H1 (cell line): ENCODE data around the gene PSME1. TPM values are rescaled to one million over a fixed set of nuclear protein-coding genes. Genes with fewer than 3 reads are reported as not detected.

ENCODE experiments used
- CTCF ChIA-PET: fragments of 300-600 bp; sonication (Branson Sonifier 250); formaldehyde crosslinking; loops from one replicate; lab custom pipeline; 2021; ENCODE audit not compliant: partially characterized antibody; lab: Charles Lee
- POLR2A ChIA-PET: fragments of 300-600 bp; sonication (Branson Sonifier 250); formaldehyde crosslinking; loops from one replicate; lab custom pipeline; 2021; ENCODE audit warnings: inconsistent platforms; ENCODE audit not compliant: partially characterized antibody; lab: Charles Lee
- DNase-seq, 2 experiments: peaks; one replicate each; pipeline versions ENCODE4 v3.0.0 to v3.0.0-alpha.2; 2010 to 2022; ENCODE audit warnings: low spot score in 2 of 2, low read depth in 1 of 2, mixed read lengths in 1 of 2
- FAIRE-seq: peaks from 2 replicates; lab custom pipeline; 2011; peaks lifted over from hg19 to GRCh38; lab: Jason Lieb, UNC
- H2AFZ ChIP-seq: 2 replicates; pipeline ENCODE4 v1.8.1; 2012; ENCODE audit warnings: low read length, inconsistent platforms
- H2AK5ac ChIP-seq: 2 replicates; pipeline ENCODE4 v1.6.1; 2013; ENCODE audit warnings: low read depth, low read length
- H2BK120ac ChIP-seq: replicated peaks from 2 replicates; pipeline ENCODE3; 2013; ENCODE audit warnings: low read depth, low read length, inconsistent platforms
- H2BK12ac ChIP-seq: 2 replicates; pipeline ENCODE4 v1.6.1; 2013; ENCODE audit warnings: low read depth, low read length
- H2BK15ac ChIP-seq: 2 replicates; pipeline ENCODE4 v1.6.1; 2013; ENCODE audit warnings: low read length
- H2BK20ac ChIP-seq: 2 replicates; pipeline ENCODE4 v1.6.1; 2013; ENCODE audit warnings: low read length
- H2BK5ac ChIP-seq: 2 replicates; pipeline ENCODE4 v1.6.1; 2013; ENCODE audit warnings: low read depth, low read length
- H3K14ac ChIP-seq: 2 replicates; pipeline ENCODE4 v1.6.1; 2013; ENCODE audit warnings: inconsistent platforms; ENCODE audit not compliant: insufficient read length
- H3K18ac ChIP-seq: 2 replicates; pipeline ENCODE4 v1.6.1; 2013; ENCODE audit warnings: low read length; ENCODE audit errors: extremely low read depth
- H3K23ac ChIP-seq: 2 replicates; pipeline ENCODE4 v1.6.1; 2013; ENCODE audit warnings: inconsistent platforms; ENCODE audit not compliant: insufficient read length
- H3K23me2 ChIP-seq: 2 replicates; pipeline ENCODE4 v1.6.1; 2013; ENCODE audit warnings: low read depth, low read length
- H3K27ac ChIP-seq: 2 replicates; pipeline ENCODE4 v1.6.1; 2011; ENCODE audit warnings: low read depth, low read length, inconsistent platforms
- H3K27me3 ChIP-seq, 4 experiments: replicated peaks in 1 of 4; 1 replicate in 1 of 4; 2 replicates in 3 of 4; pipeline versions ENCODE4 v1.6.1 to v1.8.1; 2011 to 2013; ENCODE audit warnings: low read length in 3 of 4, mild to moderate bottlenecking in 3 of 4, inconsistent platforms in 2 of 4, mixed read lengths in 2 of 4, moderate library complexity in 1 of 4; ENCODE audit not compliant: control insufficient read depth in 3 of 4, insufficient read depth in 3 of 4; ENCODE audit errors: extremely low read depth in 1 of 4
- H3K36me3 ChIP-seq, 4 experiments: 2 replicates each; pipeline versions ENCODE4 v1.6.1 to v1.8.1; 2011 to 2013; ENCODE audit warnings: mild to moderate bottlenecking in 4 of 4, low read length in 3 of 4, moderate library complexity in 2 of 4, control low read depth in 1 of 4, inconsistent platforms in 1 of 4; ENCODE audit not compliant: insufficient read depth in 4 of 4, control insufficient read depth in 2 of 4
- H3K4ac ChIP-seq: replicated peaks from 2 replicates; pipeline ENCODE3; 2013; ENCODE audit warnings: low read length, low read depth, mixed read lengths, inconsistent platforms; ENCODE audit not compliant: insufficient read length
- H3K4me1 ChIP-seq, 4 experiments: replicated peaks in 1 of 4; 1 replicate in 1 of 4; 2 replicates in 3 of 4; pipeline versions ENCODE4 v1.6.1 to v1.8.1; 2011 to 2013; ENCODE audit warnings: low read length in 3 of 4, inconsistent platforms in 2 of 4, mixed read lengths in 1 of 4; ENCODE audit not compliant: insufficient read depth in 4 of 4, control insufficient read depth in 3 of 4
- H3K4me2 ChIP-seq, 2 experiments: 2 replicates each; pipeline versions ENCODE4 v1.6.1 to v1.8.1; 2011 to 2013; ENCODE audit warnings: low read depth in 2 of 2, low read length in 2 of 2, control low read depth in 1 of 2, inconsistent platforms in 1 of 2, mild to moderate bottlenecking in 1 of 2; ENCODE audit not compliant: insufficient read depth in 1 of 2
- H3K4me3 ChIP-seq, 4 experiments: fragments of 200-600, 300-600 bp in 1 of 4; sonication (generic), shearing (Covaris generic), sonication (Bioruptor Twin) in 1 of 4; 2 replicates each; pipeline versions ENCODE4 v1.5.1 to v1.8.1; 2011 to 2016; ENCODE audit warnings: low read length in 4 of 4, low read depth in 3 of 4, control low read depth in 2 of 4, inconsistent platforms in 2 of 4, mild to moderate bottlenecking in 2 of 4, mixed read lengths in 1 of 4, moderate library complexity in 1 of 4; ENCODE audit not compliant: insufficient read depth in 2 of 4; ENCODE audit errors: extremely low read depth in 1 of 4
- H3K56ac ChIP-seq: replicated peaks from 2 replicates; pipeline ENCODE3; 2013; ENCODE audit warnings: low read depth, mild to moderate bottlenecking, mixed read lengths, low read length, inconsistent platforms; ENCODE audit not compliant: insufficient read length
- H3K79me1 ChIP-seq: 2 replicates; pipeline ENCODE4 v1.6.1; 2013; ENCODE audit warnings: low read depth, low read length, control low read depth
- H3K79me2 ChIP-seq, 2 experiments: 2 replicates each; pipeline versions ENCODE4 v1.6.1 to v1.8.1; 2012 to 2013; ENCODE audit warnings: low read length in 2 of 2, mild to moderate bottlenecking in 2 of 2, inconsistent platforms in 1 of 2; ENCODE audit not compliant: insufficient read depth in 2 of 2, control insufficient read depth in 1 of 2
- H3K9ac ChIP-seq, 4 experiments: replicated peaks in 1 of 4; 1 replicate in 1 of 4; 2 replicates in 3 of 4; pipeline versions ENCODE4 v1.6.1 to v1.8.1; 2011 to 2013; ENCODE audit warnings: low read depth in 3 of 4, low read length in 3 of 4, control low read depth in 2 of 4, mild to moderate bottlenecking in 2 of 4, moderate library complexity in 2 of 4, inconsistent platforms in 1 of 4; ENCODE audit errors: extremely low read depth in 1 of 4
- H3K9me3 ChIP-seq, 2 experiments: 2 replicates each; pipeline versions ENCODE4 v1.6.1 to v1.8.1; 2012 to 2013; ENCODE audit warnings: mild to moderate bottlenecking in 2 of 2, moderate library complexity in 2 of 2, control low read depth in 1 of 2, inconsistent platforms in 1 of 2, low read depth in 1 of 2, low read length in 1 of 2, mixed read lengths in 1 of 2; ENCODE audit not compliant: insufficient read depth in 2 of 2
- H4K20me1 ChIP-seq, 2 experiments: replicated peaks in 1 of 2; 2 replicates each; pipeline versions ENCODE3 to v1.8.1; 2011 to 2013; ENCODE audit warnings: inconsistent platforms in 2 of 2, low read length in 2 of 2, mild to moderate bottlenecking in 1 of 2; ENCODE audit not compliant: insufficient read depth in 2 of 2, control insufficient read depth in 1 of 2
- H4K5ac ChIP-seq: 2 replicates; pipeline ENCODE4 v1.6.1; 2013; ENCODE audit warnings: low read length, low read depth, mixed read lengths, inconsistent platforms; ENCODE audit not compliant: insufficient read length
- H4K8ac ChIP-seq: 2 replicates; pipeline ENCODE4 v1.8.0; 2013; ENCODE audit warnings: mild to moderate bottlenecking, moderate library complexity, low read length, inconsistent platforms; ENCODE audit not compliant: insufficient read depth; ENCODE audit errors: extremely low read depth
- H4K91ac ChIP-seq: replicated peaks from 2 replicates; pipeline ENCODE3; 2013; ENCODE audit warnings: low read length, mixed read lengths, inconsistent platforms; ENCODE audit not compliant: insufficient read length
- BACH1 ChIP-seq: IDR thresholded peaks from 2 replicates; pipeline ENCODE4 v1.6.1; 2012; ENCODE audit warnings: low read length, improper control_type of control experiment
- CHD1 ChIP-seq: IDR thresholded peaks from 2 replicates; pipeline ENCODE4 v1.6.1; 2012; ENCODE audit warnings: low read depth, low read length, improper control_type of control experiment
- NANOG ChIP-seq: IDR thresholded peaks from 2 replicates; pipeline ENCODE4 v1.6.1; 2011; ENCODE audit warnings: low read length, low read depth, mild to moderate bottlenecking, inconsistent platforms; ENCODE audit not compliant: insufficient read depth, poor library complexity, severe bottlenecking
- RXRA ChIP-seq: IDR thresholded peaks from 2 replicates; pipeline ENCODE4 v1.6.1; 2011; ENCODE audit warnings: low read depth, mild to moderate bottlenecking, low read length, moderate library complexity; ENCODE audit not compliant: insufficient read depth
- SP2 ChIP-seq: IDR thresholded peaks from 2 replicates; pipeline ENCODE4 v1.6.1; 2012; ENCODE audit warnings: mild to moderate bottlenecking, low read length, inconsistent platforms
- SRF ChIP-seq: IDR thresholded peaks from 2 replicates; pipeline ENCODE4 v1.6.1; 2011; ENCODE audit warnings: mild to moderate bottlenecking, low read depth, low read length, moderate library complexity
- WGBS, 2 experiments: shearing (Covaris generic) in 1 of 2; methylation state at CpG; one replicate each; pipeline versions ENCODE4 v1.1.6 to v1.1.7; 2013 to 2015; ENCODE audit warnings: low lambda C conversion rate in 2 of 2, mixed read lengths in 2 of 2, inconsistent platforms in 1 of 2, low coverage in 1 of 2, missing lambda C conversion rate in 1 of 2; ENCODE audit not compliant: insufficient replicate concordance in 2 of 2, insufficient coverage in 1 of 2, insufficient read length in 1 of 2; ENCODE audit errors: extremely low coverage in 1 of 2, missing lambda C conversion rate in 1 of 2; 5-methylcytosine and 5-hydroxymethylcytosine counted together
- polyA plus RNA-seq, 7 experiments: library from polyadenylated mRNA; depleted of rRNA in 3 of 7; stranded (reverse) in 5 of 7; unstranded in 2 of 7; fragments of >200 nt in 5 of 7; fragments of 200-250 nt in 2 of 7; gene quantifications; 1 replicate in 5 of 7; 2 replicates in 1 of 7; 4 replicates in 1 of 7; pipeline versions ENCODE4 v1.2.1 to v1.2.3, GENCODE V29; 2011 to 2013; ENCODE audit warnings: missing spikeins in 2 of 7, mixed read lengths in 2 of 7
- total RNA-seq: library from RNA; stranded (reverse); fragmentation: NEBNext Ultra II Directional; extraction: Animal tissue kit (Norgen Biotek cat#: 25700); gene quantifications from 2 replicates; pipeline ENCODE4 v1.2.1, GENCODE V29; 2021

PSME1 gene
- total and polyA plus RNA-seq, 2 of the 8 experiments (the other 6 are each of a cell fraction or from before 2014, with no cell fraction given) = 74.9 to 85.9 TPM

GRCh38 chr14:24143511-24143910, 7.5 kb downstream of the PSME1 start:
- no peak overlapping the region for H2BK5ac ChIP-seq
- CTCF ChIA-PET = interaction anchor here (0.5 to 1.5 kb wide), 6 partner anchors 9 to 1115 kb away, joined by 3 to 8 read pairs (median 3); partner anchors contain the start of genes DCAF11, IRF9 and NRL
- H3K23ac ChIP-seq = no peak overlapping the region
- H3K14ac ChIP-seq = no peak overlapping the region
- no peak overlapping the region for H2BK12ac ChIP-seq
- H3K36me3 ChIP-seq = peaks cover 8 to 20% (median 9%) of the 10 kb centered on the region in 4 experiments; a peak in 6 of 8 replicates
- H3K79me1 ChIP-seq = peaks cover 7% of the 10 kb centered on the region; the same call in 1 of the 2 replicates
- POLR2A ChIA-PET = interaction anchor here (1.0 to 1.5 kb wide), 6 partner anchors 17 to 52 kb away, joined by 3 to 5 read pairs (median 4); partner anchors contain the start of genes DCAF11, IPO4, IRF9 and TM9SF1
- H4K8ac ChIP-seq = no peak overlapping the region
- TF ChIP-seq SP2 (no peak), CHD1 (no peak), NANOG (no peak), SRF (no peak), BACH1 (no peak), RXRA (no peak)
- 95% methylated on average over 2 of the region's 2 CpGs; no CpG with 5 or more reads in 1 of the 2 experiments for WGBS, 2 experiments
- no peak overlapping the region for H3K9ac ChIP-seq
- H3K56ac ChIP-seq = no peak overlapping the region
- FAIRE-seq = no peak
- no peaks in the 10 kb centered on the region for H3K9me3 ChIP-seq
- H2BK15ac ChIP-seq = no peak overlapping the region
- H3K18ac ChIP-seq = no peak overlapping the region
- peaks cover 13% of the 10 kb centered on the region for H3K23me2 ChIP-seq
- H2AK5ac ChIP-seq = no peak overlapping the region
- peaks cover 0 to 30% of the 10 kb centered on the region in 2 experiments; a peak in 3 of 4 replicates for H3K79me2 ChIP-seq
- H3K4me3 ChIP-seq = no peak overlapping the region
- no peak overlapping the region for H2BK20ac ChIP-seq
- no peak overlapping the region for H3K27ac ChIP-seq
- H3K4ac ChIP-seq = no peak overlapping the region
- H2AFZ ChIP-seq = no peak overlapping the region
- DNase-seq = no peak
- no peak overlapping the region for H4K5ac ChIP-seq
- no peak overlapping the region for H4K91ac ChIP-seq
- no peak overlapping the region for H3K4me2 ChIP-seq
- H2BK120ac ChIP-seq = no peak overlapping the region
- peaks cover 0 to 7% of the 10 kb centered on the region in 2 experiments for H4K20me1 ChIP-seq
- no peaks in the 10 kb centered on the region for H3K27me3 ChIP-seq
- H3K4me1 ChIP-seq = peaks cover 3 to 10% (median 7%) of the 10 kb centered on the region in 4 experiments; a peak in 6 of 7 replicates
